ENCODE results near the gene GFPT2.
A peak's percentile ranks its signal among the peaks of the same experiment; 100 is the strongest.

- peak; percentile 99 for TF ChIP-seq CTCF (IDR thresholded peaks at IDR 0.05; ENCODE audit: borderline replicate concordance, extremely low read depth, low read length, poor library complexity, severe bottlenecking)
- no peak for TF ChIP-seq EZH2 (IDR thresholded peaks at IDR 0.05; ENCODE audit: borderline replicate concordance, low read depth, low read length, severe bottlenecking)
These were observed 37.3 kb downstream of the GFPT2 start for GRCh38 chr5:180315762-180316212.

Data from DND-41 (cell line).